ENCODE measurements around the gene PLXND1.

DNA sequence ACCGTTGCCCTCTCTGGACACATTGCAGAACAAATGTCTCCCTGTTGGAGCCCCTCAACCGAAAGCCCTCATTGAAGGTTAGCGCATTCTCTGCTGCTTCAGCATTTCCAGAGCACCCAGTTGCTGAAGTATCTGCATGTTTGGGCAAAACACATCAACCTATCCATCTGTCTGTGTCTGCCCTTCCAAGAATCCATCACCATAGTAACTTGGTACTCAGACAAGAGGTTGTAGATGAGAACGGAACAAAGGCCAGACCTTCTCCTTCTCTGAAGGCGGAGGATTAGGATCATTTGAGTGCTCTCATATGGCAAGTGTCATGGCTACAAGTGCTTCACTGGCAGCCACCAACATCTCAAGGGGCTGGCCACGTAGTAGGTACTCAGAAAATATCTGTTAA, 101.1 kb downstream of the PLXND1 start:
- TF ChIP-seq, protein P1, sequence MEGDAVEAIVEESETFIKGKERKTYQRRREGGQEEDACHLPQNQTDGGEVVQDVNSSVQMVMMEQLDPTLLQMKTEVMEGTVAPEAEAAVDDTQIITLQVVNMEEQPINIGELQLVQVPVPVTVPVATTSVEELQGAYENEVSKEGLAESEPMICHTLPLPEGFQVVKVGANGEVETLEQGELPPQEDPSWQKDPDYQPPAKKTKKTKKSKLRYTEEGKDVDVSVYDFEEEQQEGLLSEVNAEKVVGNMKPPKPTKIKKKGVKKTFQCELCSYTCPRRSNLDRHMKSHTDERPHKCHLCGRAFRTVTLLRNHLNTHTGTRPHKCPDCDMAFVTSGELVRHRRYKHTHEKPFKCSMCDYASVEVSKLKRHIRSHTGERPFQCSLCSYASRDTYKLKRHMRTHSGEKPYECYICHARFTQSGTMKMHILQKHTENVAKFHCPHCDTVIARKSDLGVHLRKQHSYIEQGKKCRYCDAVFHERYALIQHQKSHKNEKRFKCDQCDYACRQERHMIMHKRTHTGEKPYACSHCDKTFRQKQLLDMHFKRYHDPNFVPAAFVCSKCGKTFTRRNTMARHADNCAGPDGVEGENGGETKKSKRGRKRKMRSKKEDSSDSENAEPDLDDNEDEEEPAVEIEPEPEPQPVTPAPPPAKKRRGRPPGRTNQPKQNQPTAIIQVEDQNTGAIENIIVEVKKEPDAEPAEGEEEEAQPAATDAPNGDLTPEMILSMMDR (IDR thresholded peaks at IDR 0.05) = no peak
- no peak for TF ChIP-seq POLR2A (IDR thresholded peaks at IDR 0.05)

Measured in body of pancreas (tissue), 4 donors.